Cardiac muscle cell (in vitro differentiated cells and primary cell): ENCODE measurements around the gene TRIM60. TPM values are rescaled to one million over a fixed set of nuclear protein-coding genes. Genes with fewer than 3 reads are reported as not detected.
"Not testable (repeated sequence)": the region's sequence is repeated elsewhere in the genome, so short reads cannot be mapped to it uniquely, and the experiment has no call there.

Experiments used
- DNase-seq, 2 donors: peaks; one replicate each; pipeline versions ENCODE4 v3.0.0 to v3.0.0-alpha.2; 2010 to 2017; ENCODE audit warnings: low read depth in 1 of 2, low spot score in 1 of 2
- H3K27ac ChIP-seq: fragments of 200-600 bp; sonication (generic); 2 replicates; pipeline ENCODE4 v1.5.1; 2016
- H3K27me3 ChIP-seq: fragments of 200-600 bp; sonication (generic); 2 replicates; pipeline ENCODE4 v1.6.0; 2016; ENCODE audit warnings: control low read depth
- H3K36me3 ChIP-seq: fragments of 200-600 bp; sonication (generic); 2 replicates; pipeline ENCODE4 v1.5.1; 2016; ENCODE audit warnings: control low read depth
- H3K4me1 ChIP-seq: fragments of 200-600 bp; sonication (generic); 2 replicates; pipeline ENCODE4 v1.8.1; 2017; ENCODE audit warnings: low read depth, mild to moderate bottlenecking, mixed run types
- H3K4me3 ChIP-seq: fragments of 200-600 bp; sonication (generic); 2 replicates; pipeline ENCODE4 v1.5.1; 2016; ENCODE audit warnings: mild to moderate bottlenecking
- H3K9me3 ChIP-seq: fragments of 200-600 bp; sonication (generic); 2 replicates; pipeline ENCODE4 v1.5.1; 2017; ENCODE audit warnings: low read depth, mild to moderate bottlenecking, control low read depth
- CTCF ChIP-seq: IDR thresholded peaks from 2 replicates; pipeline ENCODE4 v1.5.1; 2012; ENCODE audit warnings: low read depth, mild to moderate bottlenecking, low read length
- polyA plus RNA-seq: library from polyadenylated mRNA; unstranded; fragments of >200 nt; fragmentation: Nextera tagmentation; extraction: Ambion mirVana; gene quantifications from 2 replicates; pipeline ENCODE4 v1.2.1, GENCODE V29; 2016
- total RNA-seq: library from RNA; depleted of rRNA; stranded (reverse); fragments of >200 nt; gene quantifications from 2 replicates; pipeline ENCODE4 v1.2.3, GENCODE V29; 2016

Gene TRIM60
- total and polyA plus RNA-seq, 2 experiments from 2014 or later, result not detected

- no peak for DNase-seq
- no peaks in the 10 kb centered on the region for H3K9me3 ChIP-seq
- no peak for TF ChIP-seq CTCF
- no peak overlapping the region for H3K4me3 ChIP-seq
- H3K36me3 ChIP-seq, result no peaks in the 10 kb centered on the region
- H3K27ac ChIP-seq, result no peak overlapping the region
- no peaks in the 10 kb centered on the region for H3K4me1 ChIP-seq
- H3K27me3 ChIP-seq, result no peaks in the 10 kb centered on the region
These were observed 26.9 kb downstream of the TRIM60 start for GRCh38 chr4:165058666-165059065.

DNA sequence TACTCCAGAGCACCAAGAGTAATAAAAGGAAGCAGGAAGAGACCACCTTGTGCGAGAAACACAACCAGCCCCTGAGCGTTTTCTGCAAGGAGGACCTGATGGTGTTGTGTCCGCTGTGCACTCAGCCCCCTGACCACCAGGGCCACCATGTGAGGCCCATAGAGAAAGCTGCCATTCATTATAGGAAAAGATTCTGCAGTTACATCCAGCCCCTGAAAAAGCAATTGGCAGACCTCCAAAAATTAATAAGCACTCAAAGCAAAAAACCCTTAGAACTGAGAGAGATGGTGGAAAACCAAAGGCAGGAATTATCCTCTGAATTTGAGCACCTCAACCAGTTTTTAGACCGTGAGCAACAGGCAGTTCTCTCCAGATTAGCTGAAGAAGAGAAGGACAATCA is 27.6 kb downstream of the TRIM60 start:
- no peak for DNase-seq
- Histone ChIP-seq H3K9me3 (no peaks in the 10 kb centered on the region), H3K27ac (no peak overlapping the region), H3K4me3 (no peak overlapping the region), H3K4me1 (no peaks in the 10 kb centered on the region), H3K27me3 (no peaks in the 10 kb centered on the region), H3K36me3 (no peaks in the 10 kb centered on the region)
- no peak for TF ChIP-seq CTCF

GRCh38 chr4:165060938-165061337 is 29.1 kb downstream of the TRIM60 start:
- no peak for DNase-seq
- Histone ChIP-seq H3K27ac (no peak overlapping the region), H3K4me3 (no peak overlapping the region), H3K36me3 (no peaks in the 10 kb centered on the region), H3K4me1 (no peaks in the 10 kb centered on the region), H3K9me3 (no peaks in the 10 kb centered on the region), H3K27me3 (no peaks in the 10 kb centered on the region)
- TF ChIP-seq CTCF, result no peak

DNA sequence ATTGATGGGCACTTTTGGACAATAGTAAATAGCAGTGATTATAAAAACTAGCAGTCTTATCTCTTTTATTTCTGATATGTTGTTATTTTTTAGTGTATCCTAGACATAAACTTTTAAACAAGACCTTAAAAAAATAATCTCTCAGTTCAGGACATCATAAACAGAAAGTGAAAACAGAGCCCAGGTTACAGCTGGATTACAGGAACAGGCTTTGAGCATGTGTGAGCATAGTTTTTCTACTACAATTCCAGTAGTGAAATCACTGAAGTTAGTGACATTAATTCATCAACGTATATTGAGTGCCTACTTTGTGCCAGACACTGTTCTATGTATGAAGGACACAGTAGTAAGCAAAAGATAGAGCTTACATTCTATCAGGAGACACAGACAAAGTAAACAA is 38.8 kb downstream of the TRIM60 start:
- Histone ChIP-seq H3K27me3 (no peaks in the 10 kb centered on the region), H3K9me3 (no peaks in the 10 kb centered on the region), H3K4me3 (no peak overlapping the region), H3K36me3 (no peaks in the 10 kb centered on the region), H3K27ac (no peak overlapping the region), H3K4me1 (peaks cover 15% of the 10 kb centered on the region)
- TF ChIP-seq CTCF, result no peak
- no peak for DNase-seq

DNA sequence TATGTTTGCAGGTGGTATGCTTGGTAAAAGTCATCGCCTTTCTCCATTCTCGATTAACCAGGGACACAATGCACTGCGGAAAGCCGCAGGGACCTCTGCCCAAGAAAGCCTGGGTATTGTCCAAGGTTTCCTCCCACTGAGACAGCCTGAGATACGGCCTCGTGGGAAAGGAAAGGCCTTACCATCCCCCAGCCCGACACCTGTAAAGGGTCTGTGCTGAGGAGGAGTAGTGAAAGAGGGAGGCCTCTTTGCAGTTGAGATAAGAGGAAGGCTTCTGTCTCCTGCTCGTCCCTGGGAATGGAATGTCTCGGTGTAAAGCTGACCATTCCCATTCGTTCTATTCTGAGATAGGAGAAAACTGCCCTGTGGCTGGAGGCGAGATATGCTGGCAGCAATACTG is 41.5 kb downstream of the TRIM60 start:
- H3K27me3 ChIP-seq, H3K9me3 ChIP-seq, H3K36me3 ChIP-seq, H3K4me3 ChIP-seq: not testable (repeated sequence)
- Histone ChIP-seq H3K27ac (peak overlapping the region; percentile 91), H3K4me1 (peaks cover 15% of the 10 kb centered on the region)
- peak in 1 of 2 donors; percentile 57 for DNase-seq

GRCh38 chr4:165077034-165077578 is 45.3 kb downstream of the TRIM60 start:
- H3K9me3 ChIP-seq, result no peaks in the 10 kb centered on the region
- TF ChIP-seq CTCF, result no peak
- H3K27me3 ChIP-seq, result no peaks in the 10 kb centered on the region
- H3K4me1 ChIP-seq, result peaks cover 23% of the 10 kb centered on the region
- no peaks in the 10 kb centered on the region for H3K36me3 ChIP-seq
- H3K4me3 ChIP-seq, result no peak overlapping the region
- peak overlapping the region; percentile 82 for H3K27ac ChIP-seq
- DNase-seq, result no peak
